OCI-LY1 (cell line): ENCODE measurements around the gene FNDC5.

Experiments
- H2AFZ ChIP-seq: fragments of 200-600 bp; sonication (generic), shearing (Covaris generic); 2 replicates; pipeline ENCODE4 v1.6.0; 2014; ENCODE audit warnings: antibody characterized with exemption, mild to moderate bottlenecking, low read length
- H3F3A ChIP-seq: fragments of 200-600 bp; sonication (generic), shearing (Covaris generic); 2 replicates; pipeline ENCODE4 v1.6.0; 2014; ENCODE audit warnings: mild to moderate bottlenecking, antibody characterized with exemption, low read length, moderate library complexity; ENCODE audit not compliant: insufficient read depth
- H3K27ac ChIP-seq: fragments of 200-600 bp; sonication (generic); 2 replicates; pipeline ENCODE4 v1.5.1; 2014; ENCODE audit warnings: low read length, mixed run types, mild to moderate bottlenecking, low read depth; ENCODE audit not compliant: poor library complexity, severe bottlenecking
- H3K27me3 ChIP-seq: fragments of 200-600 bp; sonication (generic); 2 replicates; pipeline ENCODE4 v1.6.0; 2014; ENCODE audit warnings: antibody characterized with exemption, mild to moderate bottlenecking, low read length, moderate library complexity; ENCODE audit not compliant: insufficient read depth
- H3K36me3 ChIP-seq: fragments of 200-600 bp; sonication (generic); 2 replicates; pipeline ENCODE4 v1.6.1; 2014; ENCODE audit warnings: mild to moderate bottlenecking, antibody characterized with exemption, low read length, moderate library complexity, mixed read lengths; ENCODE audit not compliant: insufficient read depth
- H3K4me1 ChIP-seq: fragments of 200-600 bp; sonication (generic); 2 replicates; pipeline ENCODE4 v1.5.1; 2014; ENCODE audit warnings: mild to moderate bottlenecking, low read length, moderate library complexity; ENCODE audit not compliant: insufficient read depth, severe bottlenecking
- H3K4me2 ChIP-seq: fragments of 200-600 bp; sonication (generic), shearing (Covaris generic); 2 replicates; pipeline ENCODE4 v1.6.1; 2014; ENCODE audit warnings: low read length
- H3K4me3 ChIP-seq: fragments of 200-600 bp; sonication (generic); 2 replicates; pipeline ENCODE4 v1.5.1; 2014; ENCODE audit warnings: low read length, low read depth, mild to moderate bottlenecking, mixed read lengths; ENCODE audit not compliant: poor library complexity, severe bottlenecking
- H3K79me2 ChIP-seq: fragments of 200-600 bp; shearing (Covaris generic); 2 replicates; pipeline ENCODE4 v1.6.1; 2016; ENCODE audit warnings: mixed run types, low read length, mixed read lengths; ENCODE audit not compliant: insufficient read depth
- H3K9ac ChIP-seq: fragments of 200-600 bp; sonication (generic), shearing (Covaris generic); 2 replicates; pipeline ENCODE4 v1.6.1; 2014; ENCODE audit warnings: mild to moderate bottlenecking, low read length, mixed read lengths
- H3K9me2 ChIP-seq: fragments of 200-600 bp; sonication (generic), shearing (Covaris generic); 2 replicates; pipeline ENCODE4 v1.6.1; 2014; ENCODE audit warnings: low read depth, mild to moderate bottlenecking, low read length, mixed read lengths
- H3K9me3 ChIP-seq: fragments of 200-600 bp; shearing (Covaris generic); 2 replicates; pipeline ENCODE4 v1.6.1; 2014; ENCODE audit warnings: low read length, mixed read lengths
- H4K20me1 ChIP-seq: fragments of 200-600 bp; sonication (generic), shearing (Covaris generic); 2 replicates; pipeline ENCODE4 v1.6.0; 2016; ENCODE audit warnings: mild to moderate bottlenecking, low read length; ENCODE audit not compliant: insufficient read depth
- CTCF ChIP-seq: fragments of 200-600 bp; sonication (generic), shearing (Covaris generic); IDR thresholded peaks from 2 replicates; pipeline ENCODE4 v1.5.1; 2017; ENCODE audit warnings: mild to moderate bottlenecking, antibody characterized with exemption, low read length, moderate library complexity, mixed read lengths
- EZH2 ChIP-seq: fragments of 200-600 bp; sonication (generic), shearing (Covaris generic); IDR thresholded peaks from 2 replicates; pipeline ENCODE4 v1.8.0; 2017; ENCODE audit warnings: borderline replicate concordance, mixed run types, mild to moderate bottlenecking, antibody characterized with exemption, low read length, moderate library complexity, mixed read lengths

Gene FNDC5

DNA sequence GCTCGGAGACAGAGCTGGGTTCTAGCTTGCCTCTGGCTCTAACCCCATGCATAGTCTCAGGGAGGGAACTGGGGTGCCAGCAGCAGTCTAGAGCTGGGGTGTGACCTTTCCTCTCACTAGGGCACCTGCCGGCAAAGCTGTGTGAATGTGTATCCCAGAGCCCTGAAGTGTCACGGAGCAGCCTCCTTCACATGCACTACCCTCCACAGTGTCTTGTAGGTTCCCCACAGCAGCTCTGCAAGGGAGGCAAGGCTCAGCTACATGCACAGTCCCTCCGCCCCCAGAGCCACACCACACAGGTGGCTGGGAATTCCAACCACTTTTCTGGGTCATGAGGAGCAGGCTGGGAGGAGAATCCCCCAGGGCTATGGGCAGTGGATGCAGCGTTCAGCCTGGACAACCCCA lies 7.9 kb upstream of the FNDC5 start:
- no peak overlapping the region for H3K4me2 ChIP-seq
- TF ChIP-seq CTCF (no peak), EZH2 (no peak)
- no peaks in the 10 kb centered on the region for H3F3A ChIP-seq
- H4K20me1 ChIP-seq = no peaks in the 10 kb centered on the region
- no peak overlapping the region for H2AFZ ChIP-seq
- no peak overlapping the region for H3K4me3 ChIP-seq
- H3K27me3 ChIP-seq = no peaks in the 10 kb centered on the region; the same call in 1 of the 2 replicates
- H3K4me1 ChIP-seq = no peaks in the 10 kb centered on the region
- H3K36me3 ChIP-seq = no peaks in the 10 kb centered on the region
- no peaks in the 10 kb centered on the region for H3K79me2 ChIP-seq
- H3K9me2 ChIP-seq = no peaks in the 10 kb centered on the region
- H3K9ac ChIP-seq = no peak overlapping the region
- H3K27ac ChIP-seq = no peak overlapping the region
- no peaks in the 10 kb centered on the region for H3K9me3 ChIP-seq

GRCh38 chr1:32878183-32878582 lies 7.5 kb upstream of the FNDC5 start:
- Histone ChIP-seq H3K4me3 (no peak overlapping the region), H3K79me2 (no peaks in the 10 kb centered on the region), H3F3A (no peaks in the 10 kb centered on the region), H3K9ac (no peak overlapping the region), H3K9me2 (no peaks in the 10 kb centered on the region), H2AFZ (no peak overlapping the region), H3K36me3 (no peaks in the 10 kb centered on the region), H3K27me3 (no peaks in the 10 kb centered on the region; the same call in 1 of the 2 replicates), H3K27ac (no peak overlapping the region), H3K4me1 (no peaks in the 10 kb centered on the region), H4K20me1 (no peaks in the 10 kb centered on the region), H3K9me3 (no peaks in the 10 kb centered on the region), H3K4me2 (no peak overlapping the region)
- TF ChIP-seq EZH2 = no peak

- Histone ChIP-seq H3K36me3 (no peaks in the 10 kb centered on the region), H3K9me2 (no peaks in the 10 kb centered on the region), H3K27ac (no peak overlapping the region), H3K4me2 (no peak overlapping the region), H3K9me3 (no peaks in the 10 kb centered on the region), H4K20me1 (no peaks in the 10 kb centered on the region), H3K79me2 (no peaks in the 10 kb centered on the region), H3K4me1 (peaks cover 3% of the 10 kb centered on the region), H3F3A (no peaks in the 10 kb centered on the region), H3K27me3 (no peaks in the 10 kb centered on the region; the same call in 1 of the 2 replicates), H3K9ac (no peak overlapping the region), H3K4me3 (no peak overlapping the region), H2AFZ (no peak overlapping the region)
- TF ChIP-seq EZH2 (no peak), CTCF (no peak)
Measured at GRCh38 chr1:32877211-32878110, 6.7 kb upstream of the FNDC5 start.
